K562 (cell line): ENCODE measurements around the gene HSD11B2. TPM values are rescaled to one million over a fixed set of nuclear protein-coding genes. Genes with fewer than 3 reads are reported as not detected.

ENCODE experiments used
- ATAC-seq: fragments of 200-7000 bp; cut with Tn5 transposase; 3 replicates; pipeline ENCODE4 v1.9.1; 2020; ENCODE audit warnings: moderate library complexity
- BruUV-seq: library from RNA; stranded (reverse); fragments of 400-500 nt; replicated peaks from 2 replicates; lab custom pipeline; 2021; lab: Mats Ljungman, UMichigan
- CTCF ChIA-PET: fragments of 300-600 bp; formaldehyde crosslinking; extraction: SDS; loops from one replicate; lab custom pipeline; 2021; ENCODE audit warnings: low intra/inter-chr PET ratio; lab: Yijun Ruan, JAX
- POLR2A ChIA-PET: fragments of 300-600, 350-650 bp; sonication (Branson Sonifier 250); formaldehyde crosslinking; extraction: SDS; loops from one replicate; lab custom pipeline; 2021; ENCODE audit warnings: antibody characterized with exemption, inconsistent platforms; lab: Yijun Ruan, JAX
- DNase-seq, 4 experiments: peaks; one replicate each; pipeline versions ENCODE4 v3.0.0 to v3.0.0-alpha.2; 2011 to 2018; ENCODE audit warnings: low spot score in 3 of 4, mixed read lengths in 3 of 4; ENCODE audit errors: extremely low read depth in 1 of 4
- FAIRE-seq: peaks from 2 replicates; lab custom pipeline; 2011; peaks lifted over from hg19 to GRCh38; lab: Jason Lieb, UNC
- H2AFZ ChIP-seq: 2 replicates; pipeline ENCODE4 v1.6.0; 2011; ENCODE audit warnings: low read depth, low read length, control low read depth, inconsistent platforms
- H3K27ac ChIP-seq: fragments of 200-600 bp; 3 replicates; pipeline ENCODE4 v1.8.0; 2011; ENCODE audit warnings: low read depth, mild to moderate bottlenecking, control low read depth, inconsistent platforms, low read length, moderate library complexity, mixed read lengths; ENCODE audit errors: extremely low read depth
- H3K27me3 ChIP-seq, 2 experiments: fragments of 300-600 bp in 1 of 2; 2 replicates in 1 of 2; 3 replicates in 1 of 2; pipeline versions ENCODE4 v1.6.0 to v1.8.0; 2011; ENCODE audit warnings: inconsistent platforms in 2 of 2, low read length in 2 of 2, mild to moderate bottlenecking in 1 of 2, mixed read lengths in 1 of 2, moderate library complexity in 1 of 2; ENCODE audit not compliant: control insufficient read depth in 2 of 2, insufficient read depth in 2 of 2
- H3K36me3 ChIP-seq: fragments of 300-600 bp; 3 replicates; pipeline ENCODE4 v1.8.0; 2011; ENCODE audit warnings: mild to moderate bottlenecking, low read length, inconsistent platforms; ENCODE audit not compliant: control insufficient read depth, insufficient read depth
- H3K4me1 ChIP-seq, 2 experiments: fragments of 200-600 bp in 1 of 2; replicated peaks in 1 of 2; 2 replicates in 1 of 2; 3 replicates in 1 of 2; pipeline versions ENCODE4 v1.5.1 to v1.8.0; 2011; ENCODE audit warnings: inconsistent platforms in 2 of 2, low read length in 2 of 2, mild to moderate bottlenecking in 1 of 2, mixed read lengths in 1 of 2, moderate library complexity in 1 of 2; ENCODE audit not compliant: control insufficient read depth in 2 of 2, insufficient read depth in 2 of 2
- H3K4me2 ChIP-seq: 2 replicates; pipeline ENCODE4 v1.6.1; 2011; ENCODE audit warnings: low read length, control low read depth, inconsistent platforms, mixed read lengths; ENCODE audit not compliant: insufficient read depth
- H3K4me3 ChIP-seq: fragments of 200-600 bp; sonication (generic), shearing (Covaris generic); 2 replicates; pipeline ENCODE4 v1.5.1; 2016; ENCODE audit warnings: control low read depth, inconsistent platforms
- H3K79me2 ChIP-seq: fragments of 200-600 bp; 3 replicates; pipeline ENCODE4 v1.8.0; 2011; ENCODE audit warnings: low read length, inconsistent platforms; ENCODE audit not compliant: control insufficient read depth, insufficient read depth
- H3K9ac ChIP-seq, 2 experiments: 2 replicates each; pipeline versions ENCODE4 v1.6.0 to v1.6.1; 2011; ENCODE audit warnings: low read depth in 2 of 2, low read length in 2 of 2, control low read depth in 1 of 2, inconsistent platforms in 1 of 2, mild to moderate bottlenecking in 1 of 2, mixed read lengths in 1 of 2; ENCODE audit not compliant: insufficient read depth in 1 of 2
- H3K9me1 ChIP-seq: one replicate; pipeline ENCODE4 v1.6.0; 2011; ENCODE audit warnings: inconsistent platforms, mild to moderate bottlenecking, low read length, moderate library complexity; ENCODE audit not compliant: control insufficient read depth, insufficient read depth
- H3K9me3 ChIP-seq: replicated peaks from 2 replicates; pipeline ENCODE4 v1.5.1; 2011; ENCODE audit warnings: low read depth, low read length, inconsistent platforms; ENCODE audit not compliant: control insufficient read depth, insufficient read depth
- H4K20me1 ChIP-seq: replicated peaks from 2 replicates; pipeline ENCODE4 v1.6.1; 2011; ENCODE audit warnings: low read length, inconsistent platforms, mixed read lengths; ENCODE audit not compliant: control insufficient read depth, insufficient read depth
- CAMTA2 ChIP-seq: fragments of 250-450 bp; sonication (Bioruptor Pico); conservative IDR thresholded peaks from 2 replicates; pipeline ENCODE4 v1.5.1; 2022
- CTCF ChIP-seq, 3 experiments: IDR thresholded peaks in 2 of 3; conservative IDR thresholded peaks in 1 of 3; 2 replicates each; pipeline ENCODE4 v1.5.1; 2011 to 2012; ENCODE audit warnings: low read length in 3 of 3, mild to moderate bottlenecking in 3 of 3, control low read depth in 2 of 3, improper control_type of control experiment in 1 of 3, inconsistent platforms in 1 of 3, low read depth in 1 of 3, mixed read lengths in 1 of 3, moderate library complexity in 1 of 3; ENCODE audit not compliant: insufficient read depth in 2 of 3
- EHMT2 ChIP-seq: fragments of 450-650 bp; IDR thresholded peaks from 2 replicates; pipeline ENCODE4 v1.6.1; 2018; ENCODE audit warnings: antibody characterized with exemption
- GTF2A2 ChIP-seq: IDR thresholded peaks from 2 replicates; pipeline ENCODE4 v1.6.1; 2016; ENCODE audit warnings: mild to moderate bottlenecking, missing genetic modification characterization, missing compliant biosample characterization
- JUN ChIP-seq, 2 experiments: sonication (generic) in 1 of 2; formaldehyde crosslinking in 1 of 2; IDR thresholded peaks; 2 replicates each; pipeline versions ENCODE4 v1.6.1 to v1.8.0; 2012 to 2022; ENCODE audit warnings: borderline replicate concordance in 2 of 2, mild to moderate bottlenecking in 2 of 2, improper control_type of control experiment in 1 of 2, low read depth in 1 of 2, low read length in 1 of 2, missing genetic modification reagents in 1 of 2
- NFXL1 ChIP-seq: fragments of 450-650 bp; formaldehyde crosslinking; IDR thresholded peaks from 2 replicates; pipeline ENCODE4 v1.4.0; 2021; ENCODE audit warnings: mild to moderate bottlenecking
- RCOR1 ChIP-seq, 2 experiments: IDR thresholded peaks; 2 replicates each; pipeline ENCODE4 v1.6.1; 2012; ENCODE audit warnings: low read depth in 2 of 2, low read length in 2 of 2, borderline replicate concordance in 1 of 2, improper control_type of control experiment in 1 of 2
- RFX5 ChIP-seq: IDR thresholded peaks from 2 replicates; pipeline ENCODE4 v1.6.1; 2011; ENCODE audit warnings: low read depth, mild to moderate bottlenecking, improper control_type of control experiment, low read length
- SP2 ChIP-seq: IDR thresholded peaks from 2 replicates; pipeline ENCODE4 v1.6.1; 2011; ENCODE audit warnings: mild to moderate bottlenecking, low read depth, low read length, moderate library complexity; ENCODE audit not compliant: poor library complexity, severe bottlenecking; ENCODE audit errors: extremely low read depth
- ZNF165 ChIP-seq: fragments of 250-450 bp; sonication (Bioruptor Pico); IDR thresholded peaks from 2 replicates; pipeline ENCODE4 v1.4.0; 2020; ENCODE audit warnings: borderline replicate concordance
- ZNF644 ChIP-seq: fragments of 200-800 bp; sonication (Bioruptor generic); IDR thresholded peaks from 2 replicates; pipeline ENCODE4 v1.6.1; 2016; ENCODE audit warnings: low read depth, missing genetic modification characterization, missing compliant biosample characterization
- ZNF75A ChIP-seq: fragments of 450-650 bp; formaldehyde crosslinking; IDR thresholded peaks from 2 replicates; pipeline ENCODE4 v1.4.0; 2020; ENCODE audit warnings: mild to moderate bottlenecking
- ZNF778 ChIP-seq: fragments of 450-650 bp; formaldehyde crosslinking; IDR thresholded peaks from 2 replicates; pipeline ENCODE4 v1.4.0; 2020; ENCODE audit warnings: mild to moderate bottlenecking, moderate library complexity
- WGBS: fragments of 100-300 bp; shearing (Covaris generic); methylation state at CpG from one replicate; pipeline ENCODE4 v1.1.6; 2016; ENCODE audit warnings: low coverage, mixed read lengths; ENCODE audit not compliant: insufficient coverage; ENCODE audit errors: missing lambda C conversion rate; 5-methylcytosine and 5-hydroxymethylcytosine counted together
- in situ Hi-C: fragments of 300-500 bp; cut with MboI; formaldehyde crosslinking; loops from 4 replicates; pipeline ENCODE4 v1.15.0; 2018; ENCODE audit warnings: inconsistent platforms, mixed read lengths
- intact Hi-C: fragments of 100-400 bp; cut with micrococcal nuclease; formaldehyde crosslinking; loops from 2 replicates; pipeline ENCODE4 v1.14.2; 2022
- polyA plus RNA-seq, 8 experiments: library from polyadenylated mRNA; depleted of rRNA in 4 of 8; stranded (reverse) in 5 of 8; unstranded in 3 of 8; fragments of >200 nt; fragmentation: Nextera tagmentation in 2 of 8; fragmentation: Illumina TruSeq in 1 of 8; extraction: Ambion mirVana in 2 of 8; extraction: Trizol in 1 of 8; gene quantifications; 2 replicates each; pipeline versions ENCODE4 v1.2.1 to v1.2.3, GENCODE V29; 2011 to 2014; ENCODE audit warnings: inconsistent platforms in 1 of 8, missing spikeins in 1 of 8
- total RNA-seq, 7 experiments: library from RNA; depleted of rRNA in 6 of 7; stranded (reverse); fragments of >200 nt in 6 of 7; fragmentation: Illumina TruSeq in 2 of 7; extraction: Trizol in 2 of 7; gene quantifications; 2 replicates each; pipeline versions ENCODE4 v1.2.1 to v1.2.3, GENCODE V29; 2011 to 2021; ENCODE audit warnings: low replicate concordance in 1 of 7
- TF ChIP-seq, protein P1 (sequence below), 2 experiments: IDR thresholded peaks in 1 of 2; conservative IDR thresholded peaks in 1 of 2; 2 replicates each; pipeline ENCODE4 v1.6.1; 2016; ENCODE audit warnings: low read depth in 2 of 2, mild to moderate bottlenecking in 1 of 2, missing compliant biosample characterization in 1 of 2, missing genetic modification characterization in 1 of 2, moderate library complexity in 1 of 2
- TF ChIP-seq, protein P2 (sequence below): sonication (generic); formaldehyde crosslinking; IDR thresholded peaks from 2 replicates; pipeline ENCODE4 v1.8.1; 2023; ENCODE audit warnings: mild to moderate bottlenecking, missing genetic modification reagents

HSD11B2 gene
- total and polyA plus RNA-seq, 9 of the 15 experiments (the other 6 are each of a cell fraction or from before 2014, with no cell fraction given): 0.08 to 2.0 (median 0.79) TPM

- POLR2A ChIA-PET: no interaction called here
- CTCF ChIA-PET: no interaction called here
- H3K27me3 ChIP-seq: no peaks in the 10 kb centered on the region
- no peak overlapping the region for H3K27ac ChIP-seq
- intact Hi-C loops (loop anchor here (2.0 kb wide), 1 partner anchor 19 kb away; no protein-coding TSS in a partner anchor), in situ Hi-C loops (no loop called here)
- H4K20me1 ChIP-seq: peaks cover 22% of the 10 kb centered on the region
- peaks cover 2% of the 10 kb centered on the region for H3K9me1 ChIP-seq
- BruUV-seq: no TSS peak
- H3K4me3 ChIP-seq: no peak overlapping the region
- peak; percentile 90 for ATAC-seq
- H3K9me3 ChIP-seq: no peaks in the 10 kb centered on the region
- H3K4me1 ChIP-seq: peaks cover 0 to 32% of the 10 kb centered on the region in 2 experiments; a peak in 2 of 5 replicates
- no peaks in the 10 kb centered on the region for H3K79me2 ChIP-seq
- DNase-seq: peak; percentile 65 to 76 (median 70)
- H3K4me2 ChIP-seq: no peak overlapping the region
- peaks cover 74% of the 10 kb centered on the region; the same call in 2 of the 3 replicates for H3K36me3 ChIP-seq
- no peak overlapping the region for H2AFZ ChIP-seq
- peak; percentile 64 for FAIRE-seq
- peak overlapping the region in 1 of 2 experiments; percentile 72; a peak in 1 of 4 replicates for H3K9ac ChIP-seq
- WGBS: 65% methylated on average over 6 of the region's 6 CpGs
- TF ChIP-seq ZNF644 (tag) (no peak), NFXL1 (no peak), ZNF778 (no peak), CAMTA2 (CRISPR knock-in tag) (no peak), EHMT2 (no peak), ZNF165 (CRISPR knock-in tag) (no peak), ZNF75A (CRISPR knock-in tag) (no peak), JUN (IDR thresholded peaks at IDR 0.05; ENCODE audit: borderline replicate concordance, low read depth, low read length) (no peak), JUN (CRISPR knock-in tag; IDR thresholded peaks at IDR 0.05; ENCODE audit: borderline replicate concordance) (no peak), RFX5 (no peak), GTF2A2 (tag) (no peak), SP2 (no peak), CTCF (IDR thresholded peaks at IDR 0.05 in 2 of 3, conservative IDR thresholded peaks at IDR 0.05 in 1 of 3; ENCODE audit: insufficient read depth in 2 of 3, low read depth in 1 of 3, low read length in 3 of 3) (peak; percentile 70 to 77 (median 73)), RCOR1 (IDR thresholded peaks at IDR 0.05; ENCODE audit: borderline replicate concordance in 1 of 2, low read depth in 2 of 2, low read length in 2 of 2) (no peak)
- TF ChIP-seq, protein P1, sequence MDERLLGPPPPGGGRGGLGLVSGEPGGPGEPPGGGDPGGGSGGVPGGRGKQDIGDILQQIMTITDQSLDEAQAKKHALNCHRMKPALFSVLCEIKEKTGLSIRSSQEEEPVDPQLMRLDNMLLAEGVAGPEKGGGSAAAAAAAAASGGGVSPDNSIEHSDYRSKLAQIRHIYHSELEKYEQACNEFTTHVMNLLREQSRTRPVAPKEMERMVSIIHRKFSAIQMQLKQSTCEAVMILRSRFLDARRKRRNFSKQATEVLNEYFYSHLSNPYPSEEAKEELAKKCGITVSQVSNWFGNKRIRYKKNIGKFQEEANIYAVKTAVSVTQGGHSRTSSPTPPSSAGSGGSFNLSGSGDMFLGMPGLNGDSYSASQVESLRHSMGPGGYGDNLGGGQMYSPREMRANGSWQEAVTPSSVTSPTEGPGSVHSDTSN (CRISPR knock-in tag; IDR thresholded peaks at IDR 0.05; ENCODE audit: low read depth): no peak
- TF ChIP-seq, protein P1 (tag; conservative IDR thresholded peaks at IDR 0.05; ENCODE audit: low read depth): no peak
- TF ChIP-seq, protein P2, sequence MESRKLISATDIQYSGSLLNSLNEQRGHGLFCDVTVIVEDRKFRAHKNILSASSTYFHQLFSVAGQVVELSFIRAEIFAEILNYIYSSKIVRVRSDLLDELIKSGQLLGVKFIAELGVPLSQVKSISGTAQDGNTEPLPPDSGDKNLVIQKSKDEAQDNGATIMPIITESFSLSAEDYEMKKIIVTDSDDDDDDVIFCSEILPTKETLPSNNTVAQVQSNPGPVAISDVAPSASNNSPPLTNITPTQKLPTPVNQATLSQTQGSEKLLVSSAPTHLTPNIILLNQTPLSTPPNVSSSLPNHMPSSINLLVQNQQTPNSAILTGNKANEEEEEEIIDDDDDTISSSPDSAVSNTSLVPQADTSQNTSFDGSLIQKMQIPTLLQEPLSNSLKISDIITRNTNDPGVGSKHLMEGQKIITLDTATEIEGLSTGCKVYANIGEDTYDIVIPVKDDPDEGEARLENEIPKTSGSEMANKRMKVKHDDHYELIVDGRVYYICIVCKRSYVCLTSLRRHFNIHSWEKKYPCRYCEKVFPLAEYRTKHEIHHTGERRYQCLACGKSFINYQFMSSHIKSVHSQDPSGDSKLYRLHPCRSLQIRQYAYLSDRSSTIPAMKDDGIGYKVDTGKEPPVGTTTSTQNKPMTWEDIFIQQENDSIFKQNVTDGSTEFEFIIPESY (CRISPR knock-in tag): no peak
Observed at GRCh38 chr16:67447508-67448076, 16.7 kb downstream of the HSD11B2 start.
